Tibial artery (tissue), 4 donors: ENCODE results near the gene CHD2.

ENCODE experiments used
- DNase-seq, 2 donors: peaks; one replicate each; pipeline ENCODE4 v3.0.0-alpha.2; 2019
- H3K27ac ChIP-seq, 2 donors: fragments of 200-600 bp; sonication (generic) in 1 of 2; 1 replicate in 1 of 2; 2 replicates in 1 of 2; pipeline ENCODE4 v1.5.1; 2018 to 2019; ENCODE audit warnings: mild to moderate bottlenecking in 1 of 2
- H3K27me3 ChIP-seq, 2 donors: fragments of 200-600 bp; sonication (generic) in 1 of 2; one replicate each; pipeline versions ENCODE4 v1.5.1 to v1.6.0; 2016 to 2019
- H3K36me3 ChIP-seq, 3 donors: fragments of 200-600 bp; sonication (generic) in 2 of 3; one replicate each; pipeline ENCODE4 v1.5.1; 2016 to 2019; ENCODE audit warnings: mild to moderate bottlenecking in 2 of 3
- H3K4me1 ChIP-seq, 4 donors: fragments of 200-600 bp; sonication (generic) in 2 of 4; 1 replicate in 3 of 4; 2 replicates in 1 of 4; pipeline ENCODE4 v1.5.1; 2016 to 2019
- H3K4me3 ChIP-seq, 2 donors: fragments of 200-600 bp; sonication (generic) in 1 of 2; 1 replicate in 1 of 2; 2 replicates in 1 of 2; pipeline ENCODE4 v1.5.1; 2018 to 2019; ENCODE audit warnings: mild to moderate bottlenecking in 2 of 2
- H3K9me3 ChIP-seq, 3 donors: fragments of 200-600 bp; sonication (generic) in 1 of 3; one replicate each; pipeline ENCODE4 v1.5.1; 2016 to 2019
- CTCF ChIP-seq, 2 experiments: fragments of 200-600 bp in 1 of 2; fragments of 450-650 bp in 1 of 2; IDR thresholded peaks; one replicate each; pipeline ENCODE4 v1.5.1; 2017 to 2019; ENCODE audit warnings: antibody characterized with exemption in 2 of 2, mild to moderate bottlenecking in 1 of 2, moderate library complexity in 1 of 2
- intact Hi-C: fragments of 100-400 bp; cut with DNase I; formaldehyde crosslinking; loops from one replicate; pipeline ENCODE4 v1.15.0; 2023; ENCODE audit warnings: low total_unique reads

Gene CHD2

DNA sequence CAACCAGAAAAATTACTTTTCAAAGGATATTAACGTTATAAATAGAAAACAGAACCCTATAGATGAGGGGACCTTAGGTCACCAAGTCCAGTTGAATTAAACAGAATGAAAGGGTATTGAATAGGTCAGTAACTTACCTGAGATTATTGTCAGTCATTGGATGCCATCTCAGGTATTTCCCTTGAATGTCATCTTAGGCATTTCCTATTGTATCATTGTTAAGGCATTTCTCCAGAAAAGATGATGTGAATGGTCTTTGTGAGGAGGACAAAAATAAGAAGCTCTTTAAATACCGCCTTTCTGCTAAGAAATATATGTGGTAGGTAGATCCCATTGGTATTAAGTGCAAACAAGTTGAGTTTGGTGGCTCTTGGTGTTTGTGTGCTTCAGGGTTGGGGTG lies 55.6 kb downstream of the CHD2 start:
- TF ChIP-seq CTCF (IDR thresholded peaks at IDR 0.05): no peak
- no peaks in the 10 kb centered on the region for H3K27me3 ChIP-seq
- intact Hi-C loops: no loop called here
- H3K9me3 ChIP-seq: no peaks in the 10 kb centered on the region
- H3K36me3 ChIP-seq: peaks cover 51 to 84% (median 71%) of the 10 kb centered on the region in 3 donors
- no peak for DNase-seq
- H3K27ac ChIP-seq: no peak overlapping the region
- H3K4me1 ChIP-seq: peaks cover 0 to 47% (median 7%) of the 10 kb centered on the region in 4 donors
- H3K4me3 ChIP-seq: no peak overlapping the region

DNA sequence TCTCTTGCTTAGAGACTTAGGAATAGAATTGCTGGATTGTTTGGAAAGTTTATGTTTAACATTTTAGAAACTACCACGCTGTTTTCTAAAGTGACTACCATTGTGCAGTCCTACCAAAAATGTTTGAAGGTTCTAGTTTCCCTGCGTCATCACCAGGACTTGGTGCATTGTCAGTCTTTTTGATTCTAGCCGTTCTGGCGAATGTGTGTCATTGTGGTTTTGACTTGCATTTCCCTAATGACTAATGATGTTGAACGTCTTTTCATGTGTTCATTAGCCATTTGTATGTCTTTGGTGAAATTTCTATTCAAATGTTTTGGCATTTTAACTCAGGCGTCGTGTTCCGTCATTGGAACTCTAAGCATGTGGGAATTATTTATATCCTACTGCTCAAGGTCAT lies 58.0 kb downstream of the CHD2 start:
- H3K36me3 ChIP-seq: peaks cover 59 to 86% (median 73%) of the 10 kb centered on the region in 3 donors

DNA sequence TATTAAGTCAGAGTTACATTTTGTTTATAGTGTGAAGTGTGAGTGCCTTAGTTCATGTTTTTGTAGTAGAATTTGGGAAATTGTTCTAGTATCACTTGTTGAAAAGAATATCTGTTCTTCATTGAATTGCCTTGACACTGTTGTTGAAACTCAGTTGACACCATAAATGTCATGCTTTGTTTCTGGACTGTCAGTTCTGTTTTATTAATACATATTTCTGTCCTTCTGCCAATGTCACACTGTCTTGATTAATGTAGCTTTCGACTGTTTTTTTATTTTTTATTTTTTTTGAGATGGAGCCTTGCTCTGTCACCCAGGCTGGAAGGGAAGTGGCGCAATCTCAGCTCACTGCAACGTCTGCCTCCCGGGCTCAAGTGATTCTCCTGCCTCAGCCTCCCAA lies 59.1 kb downstream of the CHD2 start:
- H3K9me3 ChIP-seq: no peaks in the 10 kb centered on the region
- peaks cover 0 to 19% (median 2%) of the 10 kb centered on the region in 4 donors for H3K4me1 ChIP-seq
- TF ChIP-seq CTCF (IDR thresholded peaks at IDR 0.05): no peak
- H3K27ac ChIP-seq: no peak overlapping the region
- no peak overlapping the region for H3K4me3 ChIP-seq
- peaks cover 51 to 87% (median 75%) of the 10 kb centered on the region in 3 donors for H3K36me3 ChIP-seq
- H3K27me3 ChIP-seq: no peaks in the 10 kb centered on the region
- DNase-seq: no peak
- intact Hi-C loops: no loop called here

More for the DNA sequence above, 58.0 kb downstream of the CHD2 start:
- no peaks in the 10 kb centered on the region for H3K27me3 ChIP-seq
- H3K4me3 ChIP-seq: no peak overlapping the region
- peaks cover 0 to 28% (median 2%) of the 10 kb centered on the region in 4 donors for H3K4me1 ChIP-seq
- no peak for DNase-seq
- no peaks in the 10 kb centered on the region for H3K9me3 ChIP-seq
- intact Hi-C loops: no loop called here
- peak overlapping the region in 1 of 2 donors; percentile 28 for H3K27ac ChIP-seq
- no peak for TF ChIP-seq CTCF (IDR thresholded peaks at IDR 0.05)

GRCh38 chr15:92960996-92961681 lies 61.0 kb downstream of the CHD2 start:
- no peaks in the 10 kb centered on the region for H3K9me3 ChIP-seq
- peaks cover 0 to 19% (median 2%) of the 10 kb centered on the region in 4 donors for H3K4me1 ChIP-seq
- H3K4me3 ChIP-seq: no peak overlapping the region
- peaks cover 32 to 83% (median 65%) of the 10 kb centered on the region in 3 donors for H3K36me3 ChIP-seq
- TF ChIP-seq CTCF (IDR thresholded peaks at IDR 0.05): no peak
- no peaks in the 10 kb centered on the region for H3K27me3 ChIP-seq
- no peak overlapping the region for H3K27ac ChIP-seq
- intact Hi-C loops: no loop called here
- DNase-seq: no peak

- Histone ChIP-seq H3K4me3 (no peak overlapping the region), H3K9me3 (no peaks in the 10 kb centered on the region), H3K4me1 (peaks cover 0 to 15% (median 2%) of the 10 kb centered on the region in 4 donors), H3K27ac (no peak overlapping the region), H3K27me3 (no peaks in the 10 kb centered on the region), H3K36me3 (peaks cover 31 to 79% (median 62%) of the 10 kb centered on the region in 3 donors)
- DNase-seq: no peak
- intact Hi-C loops: no loop called here
- no peak for TF ChIP-seq CTCF (IDR thresholded peaks at IDR 0.05)
Measured at GRCh38 chr15:92962914-92963313, 62.8 kb downstream of the CHD2 start.
